HEK293T (cell line): ENCODE results near the gene MT1M.

Source experiments
- BHLHE40 ChIP-seq: fragments of 450-650 bp; IDR thresholded peaks from 2 replicates; pipeline ENCODE4 v1.6.1; 2016; ENCODE audit warnings: mild to moderate bottlenecking, moderate library complexity, borderline replicate concordance
- FOXM1 ChIP-seq: fragments of 450-650 bp; IDR thresholded peaks from 2 replicates; pipeline ENCODE4 v1.6.1; 2017; ENCODE audit warnings: mild to moderate bottlenecking, borderline replicate concordance
- SUZ12 ChIP-seq: fragments of 450-650 bp; IDR thresholded peaks from 2 replicates; pipeline ENCODE4 v1.6.1; 2016; ENCODE audit warnings: mild to moderate bottlenecking

- TF ChIP-seq SUZ12 = no peak
- TF ChIP-seq BHLHE40 = no peak
- TF ChIP-seq FOXM1 = no peak
These were observed 20.8 kb downstream of the MT1M start for GRCh38 chr16:56653218-56653617.
